Activated CD8-positive, alpha-beta T cell treated with anti-CD3 and anti-CD28 coated beads, Interleukin-2, amount 10 ng/mL, durations not matched to agents 7 days and 5 days (primary cell): ENCODE measurements around the gene SRA1. TPM values are rescaled to one million over a fixed set of nuclear protein-coding genes. Genes with fewer than 3 reads are reported as not detected.
"Not testable (repeated sequence)": the region's sequence is repeated elsewhere in the genome, so short reads cannot be mapped to it uniquely, and the experiment has no call there.

Source experiments
- ATAC-seq: fragments of 150-1000 bp; cut with Tn5 transposase; one replicate; pipeline ENCODE4 v1.10.0; 2021; ENCODE audit warnings: moderate library complexity
- CTCF ChIA-PET: fragments of 350-600 bp; sonication (Branson Sonifier 250); formaldehyde crosslinking; loops from one replicate; lab custom pipeline; 2021; ENCODE audit warnings: antibody characterized with exemption; lab: Charles Lee
- POLR2A ChIA-PET: fragments of 350-600 bp; sonication (Branson Sonifier 250); formaldehyde crosslinking; loops from one replicate; lab custom pipeline; 2021; ENCODE audit warnings: antibody characterized with exemption; lab: Charles Lee
- DNase-seq: peaks from one replicate; pipeline ENCODE4 v3.0.0-alpha.2; 2020
- H3K27ac Mint-ChIP-seq: one replicate; pipeline ENCODE4 v1.8.0; 2021; ENCODE audit warnings: mild to moderate bottlenecking, mixed read lengths
- H3K27me3 Mint-ChIP-seq: one replicate; pipeline ENCODE4 v1.8.0; 2021; ENCODE audit warnings: low read depth, mixed read lengths
- H3K36me3 Mint-ChIP-seq: one replicate; pipeline ENCODE4 v1.8.0; 2021; ENCODE audit warnings: low read depth, mixed read lengths
- H3K4me1 Mint-ChIP-seq: one replicate; pipeline ENCODE4 v1.8.0; 2021; ENCODE audit warnings: low read depth, mixed read lengths
- H3K4me3 Mint-ChIP-seq: one replicate; pipeline ENCODE4 v1.8.0; 2021; ENCODE audit warnings: mild to moderate bottlenecking, mixed read lengths
- H3K9me3 Mint-ChIP-seq: one replicate; pipeline ENCODE4 v1.8.0; 2022; ENCODE audit warnings: mixed read lengths; ENCODE audit not compliant: insufficient read depth
- total RNA-seq, 2 experiments: library from RNA; stranded (reverse); gene quantifications; one replicate each; pipeline ENCODE4 v1.2.3, GENCODE V29; 2021

The SRA1 gene
- total RNA-seq, 2 experiments from 2014 or later: 42.7 to 43.4 TPM

- Mint-ChIP-seq H3K9me3 (no peaks in the 10 kb centered on the region), H3K4me3 (no peak overlapping the region), H3K36me3 (no peaks in the 10 kb centered on the region), H3K27ac (no peak overlapping the region), H3K27me3 (no peaks in the 10 kb centered on the region), H3K4me1 (peaks cover 4% of the 10 kb centered on the region)
- CTCF ChIA-PET: interaction anchor here (1.3 kb wide), 1 partner anchor 44 kb away, joined by 4 read pairs; the partner anchor contains the start of gene EIF4EBP3
- DNase-seq (no peak), ATAC-seq (no peak)
- POLR2A ChIA-PET: no interaction called here
Measured at GRCh38 chr5:140591747-140592372, 34.6 kb upstream of the SRA1 start.

GRCh38 chr5:140590861-140591260 is 33.6 kb upstream of the SRA1 start:
- Mint-ChIP-seq H3K9me3 (no peaks in the 10 kb centered on the region), H3K27ac (no peak overlapping the region), H3K4me1 (peaks cover 4% of the 10 kb centered on the region), H3K36me3 (no peaks in the 10 kb centered on the region), H3K4me3 (no peak overlapping the region), H3K27me3 (peaks cover 3% of the 10 kb centered on the region)
- POLR2A ChIA-PET: no interaction called here
- no peak for DNase-seq
- no peak for ATAC-seq
- CTCF ChIA-PET: interaction anchor here (1.0 kb wide), 1 partner anchor 42 kb away, joined by 3 read pairs; no protein-coding TSS in a partner anchor

- POLR2A ChIA-PET: no interaction called here
- peaks cover 4% of the 10 kb centered on the region for H3K4me1 Mint-ChIP-seq
Measured at GRCh38 chr5:140588311-140589070, 31.2 kb upstream of the SRA1 start.

GRCh38 chr5:140587495-140587894 is 30.2 kb upstream of the SRA1 start:
- ATAC-seq: no peak
- Mint-ChIP-seq H3K4me1 (peaks cover 4% of the 10 kb centered on the region), H3K27ac (no peak overlapping the region), H3K36me3 (no peaks in the 10 kb centered on the region), H3K9me3 (no peaks in the 10 kb centered on the region), H3K4me3 (no peak overlapping the region), H3K27me3 (peaks cover 5% of the 10 kb centered on the region)
- no peak for DNase-seq
- POLR2A ChIA-PET: no interaction called here
- CTCF ChIA-PET: no interaction called here

More at GRCh38 chr5:140588311-140589070, 31.2 kb upstream of the SRA1 start:
- no peaks in the 10 kb centered on the region for H3K36me3 Mint-ChIP-seq
- no peak overlapping the region for H3K4me3 Mint-ChIP-seq
- peaks cover 3% of the 10 kb centered on the region for H3K27me3 Mint-ChIP-seq
- DNase-seq (no peak), ATAC-seq (no peak)
- H3K9me3 Mint-ChIP-seq: no peaks in the 10 kb centered on the region
- CTCF ChIA-PET: interaction anchor here (0.8 to 1.5 kb wide), 2 partner anchors 216 to 237 kb away, joined by 3 read pairs; no protein-coding TSS in a partner anchor
- H3K27ac Mint-ChIP-seq: no peak overlapping the region

- DNase-seq, H3K27ac Mint-ChIP-seq, H3K9me3 Mint-ChIP-seq, POLR2A ChIA-PET, ATAC-seq, H3K4me3 Mint-ChIP-seq, H3K36me3 Mint-ChIP-seq, H3K4me1 Mint-ChIP-seq: not testable (repeated sequence)
- H3K27me3 Mint-ChIP-seq: peaks cover 18% of the 10 kb centered on the region
- CTCF ChIA-PET: interaction anchor here (0.6 to 1.2 kb wide), 2 partner anchors 10 to 47 kb away, joined by 3 to 4 read pairs; no protein-coding TSS in a partner anchor
Measured at GRCh38 chr5:140579188-140579747, 22.0 kb upstream of the SRA1 start.

- CTCF ChIA-PET: interaction anchor here (1.0 to 1.7 kb wide), 5 partner anchors 29 to 225 kb away, joined by 3 to 6 read pairs (median 3); partner anchors contain the start of genes CD14 and EIF4EBP3
- POLR2A ChIA-PET: no interaction called here
- DNase-seq: no peak
- ATAC-seq: peak; percentile 79
- peaks cover 9% of the 10 kb centered on the region for H3K4me1 Mint-ChIP-seq
- no peak overlapping the region for H3K4me3 Mint-ChIP-seq
- H3K9me3 Mint-ChIP-seq: no peaks in the 10 kb centered on the region
- H3K27me3 Mint-ChIP-seq: peaks cover 12% of the 10 kb centered on the region
- peaks cover 3% of the 10 kb centered on the region for H3K36me3 Mint-ChIP-seq
- no peak overlapping the region for H3K27ac Mint-ChIP-seq
Measured at GRCh38 chr5:140576776-140577201, 19.5 kb upstream of the SRA1 start.

GRCh38 chr5:140575309-140575708 is 18.0 kb upstream of the SRA1 start:
- ChIA-PET CTCF (interaction anchor here (1.5 kb wide), 1 partner anchor 27 kb away, joined by 3 read pairs; the partner anchor contains the start of gene EIF4EBP3), POLR2A (no interaction called here)
- Mint-ChIP-seq H3K27ac (no peak overlapping the region), H3K9me3 (no peaks in the 10 kb centered on the region), H3K36me3 (peaks cover 11% of the 10 kb centered on the region), H3K4me1 (peaks cover 10% of the 10 kb centered on the region), H3K4me3 (no peak overlapping the region), H3K27me3 (no peaks in the 10 kb centered on the region)
- DNase-seq (no peak), ATAC-seq (no peak)

GRCh38 chr5:140574165-140574564 is 16.9 kb upstream of the SRA1 start:
- Mint-ChIP-seq H3K36me3 (peaks cover 16% of the 10 kb centered on the region), H3K4me1 (peaks cover 21% of the 10 kb centered on the region), H3K9me3 (no peaks in the 10 kb centered on the region), H3K27ac (no peak overlapping the region), H3K4me3 (no peak overlapping the region), H3K27me3 (no peaks in the 10 kb centered on the region)
- ATAC-seq (no peak), DNase-seq (no peak)
- CTCF ChIA-PET: no interaction called here
- POLR2A ChIA-PET: no interaction called here

GRCh38 chr5:140573683-140574082 is 16.4 kb upstream of the SRA1 start:
- no peak overlapping the region for H3K4me3 Mint-ChIP-seq
- no peaks in the 10 kb centered on the region for H3K27me3 Mint-ChIP-seq
- peaks cover 20% of the 10 kb centered on the region for H3K36me3 Mint-ChIP-seq
- CTCF ChIA-PET: no interaction called here
- no peaks in the 10 kb centered on the region for H3K9me3 Mint-ChIP-seq
- H3K27ac Mint-ChIP-seq: no peak overlapping the region
- DNase-seq: no peak
- POLR2A ChIA-PET: no interaction called here
- ATAC-seq: no peak
- peaks cover 26% of the 10 kb centered on the region for H3K4me1 Mint-ChIP-seq

- Mint-ChIP-seq H3K9me3 (no peaks in the 10 kb centered on the region), H3K4me1 (peaks cover 41% of the 10 kb centered on the region), H3K27me3 (no peaks in the 10 kb centered on the region), H3K36me3 (peaks cover 41% of the 10 kb centered on the region), H3K4me3 (no peak overlapping the region), H3K27ac (peak overlapping the region; percentile 92)
- ATAC-seq (no peak), DNase-seq (no peak)
- ChIA-PET CTCF (no interaction called here), POLR2A (interaction anchor here (1.0 to 3.6 kb wide), 2 partner anchors 23 to 64 kb away, joined by 3 to 16 read pairs; partner anchors contain the start of gene EIF4EBP3)
Measured at GRCh38 chr5:140571105-140571504, 13.8 kb upstream of the SRA1 start.

- Mint-ChIP-seq H3K4me3 (no peak overlapping the region), H3K27ac (peak overlapping the region; percentile 92), H3K9me3 (no peaks in the 10 kb centered on the region), H3K36me3 (peaks cover 44% of the 10 kb centered on the region), H3K4me1 (peaks cover 45% of the 10 kb centered on the region), H3K27me3 (no peaks in the 10 kb centered on the region)
- ChIA-PET POLR2A (interaction anchor here (3.6 kb wide), 1 partner anchor 23 kb away, joined by 16 read pairs; the partner anchor contains the start of gene EIF4EBP3), CTCF (interaction anchor here (2.8 kb wide), 1 partner anchor 65 kb away, joined by 10 read pairs; no protein-coding TSS in a partner anchor)
- DNase-seq (no peak), ATAC-seq (no peak)
Measured at GRCh38 chr5:140570488-140570887, 13.2 kb upstream of the SRA1 start.
